Hematopoietic multipotent progenitor cell (in vitro differentiated cells): ENCODE results near the gene VIL1. TPM values are rescaled to one million over a fixed set of nuclear protein-coding genes. Genes with fewer than 3 reads are reported as not detected.
A peak's percentile ranks its signal among the peaks of the same experiment; 100 is the strongest.

Experiments used
- DNase-seq, 3 donors: peaks; one replicate each; pipeline ENCODE4 v3.0.0-alpha.2; 2011 to 2015; ENCODE audit warnings: low read depth in 2 of 3, low spot score in 2 of 3
- total RNA-seq: library from RNA; depleted of rRNA; stranded (reverse); fragments of >200 nt; gene quantifications from one replicate; pipeline ENCODE4 v1.2.3, GENCODE V29; 2012

VIL1 gene
- total RNA-seq, 1 donor: under 0.01 TPM

GRCh38 chr2:218405086-218405745 is 13.7 kb upstream of the VIL1 start:
- DNase-seq: no peak

GRCh38 chr2:218405746-218406208 is 13.1 kb upstream of the VIL1 start:
- peak in 1 of 3 donors; percentile 49 for DNase-seq

GRCh38 chr2:218406209-218406948 is 12.5 kb upstream of the VIL1 start:
- peak; percentile 66 to 95 (median 93) for DNase-seq

GRCh38 chr2:218406949-218407618 is 11.8 kb upstream of the VIL1 start:
- peak in 2 of 3 donors; percentile 52 to 58 for DNase-seq

GRCh38 chr2:218407717-218408116 is 11.2 kb upstream of the VIL1 start:
- DNase-seq: no peak

GRCh38 chr2:218418321-218418716 is 604 bp upstream of the VIL1 start:
- no peak for DNase-seq

- no peak for DNase-seq
These were observed 800 bp downstream of the VIL1 start for GRCh38 chr2:218419630-218420216.

GRCh38 chr2:218421027-218421426 is 2.1 kb downstream of the VIL1 start:
- no peak for DNase-seq

GRCh38 chr2:218422403-218423086 is 3.6 kb downstream of the VIL1 start:
- DNase-seq: no peak

GRCh38 chr2:218423584-218423983 is 4.7 kb downstream of the VIL1 start:
- no peak for DNase-seq

GRCh38 chr2:218425531-218425930 is 6.6 kb downstream of the VIL1 start:
- DNase-seq: no peak

GRCh38 chr2:218427741-218428140 is 8.8 kb downstream of the VIL1 start:
- no peak for DNase-seq

GRCh38 chr2:218428846-218429558 is 10.1 kb downstream of the VIL1 start:
- no peak for DNase-seq

- DNase-seq: no peak
These were observed 11.2 kb downstream of the VIL1 start for GRCh38 chr2:218429911-218430692.

- DNase-seq: no peak
These were observed 11.8 kb downstream of the VIL1 start for GRCh38 chr2:218430721-218431120.

- DNase-seq: no peak
These were observed 13.0 kb downstream of the VIL1 start for GRCh38 chr2:218431878-218432277.

GRCh38 chr2:218432676-218433365 is 13.9 kb downstream of the VIL1 start:
- DNase-seq: no peak

GRCh38 chr2:218434456-218434855 is 15.5 kb downstream of the VIL1 start:
- DNase-seq: no peak
